ENCODE results near the gene CNGB1.

Gene CNGB1

DNA sequence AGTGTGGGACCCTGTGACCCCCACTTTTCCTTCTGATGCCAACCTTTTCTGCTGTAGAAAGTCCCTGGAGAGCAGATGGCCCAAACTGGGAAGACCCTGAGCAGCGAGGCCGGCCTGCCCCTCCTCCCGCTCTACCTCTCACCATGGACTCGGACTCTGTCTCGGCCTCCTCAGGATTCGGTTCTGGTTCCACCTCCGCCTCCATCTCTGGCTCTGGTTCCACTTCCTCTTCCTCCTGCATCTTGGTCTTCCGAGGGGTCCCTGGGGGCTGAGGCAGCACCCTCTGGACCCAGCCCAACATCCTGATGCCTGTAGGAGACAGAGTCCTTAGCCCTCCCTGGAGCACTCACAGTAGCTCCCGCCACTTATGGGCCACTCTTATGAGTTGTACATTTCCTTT, 3.9 kb downstream of the CNGB1 start:
- Histone ChIP-seq H3K9me3 (ENCODE audit: severe bottlenecking) (peaks cover 2% of the 10 kb centered on the region), H3K27ac (no peak overlapping the region), H3K4me3 (ENCODE audit: low read depth, low read length) (no peak overlapping the region), H3K27me3 (ENCODE audit: insufficient read depth, low read depth, severe bottlenecking) (no peaks in the 10 kb centered on the region), H3K36me3 (no peaks in the 10 kb centered on the region)
- TF ChIP-seq, protein P1, sequence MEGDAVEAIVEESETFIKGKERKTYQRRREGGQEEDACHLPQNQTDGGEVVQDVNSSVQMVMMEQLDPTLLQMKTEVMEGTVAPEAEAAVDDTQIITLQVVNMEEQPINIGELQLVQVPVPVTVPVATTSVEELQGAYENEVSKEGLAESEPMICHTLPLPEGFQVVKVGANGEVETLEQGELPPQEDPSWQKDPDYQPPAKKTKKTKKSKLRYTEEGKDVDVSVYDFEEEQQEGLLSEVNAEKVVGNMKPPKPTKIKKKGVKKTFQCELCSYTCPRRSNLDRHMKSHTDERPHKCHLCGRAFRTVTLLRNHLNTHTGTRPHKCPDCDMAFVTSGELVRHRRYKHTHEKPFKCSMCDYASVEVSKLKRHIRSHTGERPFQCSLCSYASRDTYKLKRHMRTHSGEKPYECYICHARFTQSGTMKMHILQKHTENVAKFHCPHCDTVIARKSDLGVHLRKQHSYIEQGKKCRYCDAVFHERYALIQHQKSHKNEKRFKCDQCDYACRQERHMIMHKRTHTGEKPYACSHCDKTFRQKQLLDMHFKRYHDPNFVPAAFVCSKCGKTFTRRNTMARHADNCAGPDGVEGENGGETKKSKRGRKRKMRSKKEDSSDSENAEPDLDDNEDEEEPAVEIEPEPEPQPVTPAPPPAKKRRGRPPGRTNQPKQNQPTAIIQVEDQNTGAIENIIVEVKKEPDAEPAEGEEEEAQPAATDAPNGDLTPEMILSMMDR (IDR thresholded peaks at IDR 0.05; ENCODE audit: low read depth, low read length): no peak
- DNase-seq: no peak

DNA sequence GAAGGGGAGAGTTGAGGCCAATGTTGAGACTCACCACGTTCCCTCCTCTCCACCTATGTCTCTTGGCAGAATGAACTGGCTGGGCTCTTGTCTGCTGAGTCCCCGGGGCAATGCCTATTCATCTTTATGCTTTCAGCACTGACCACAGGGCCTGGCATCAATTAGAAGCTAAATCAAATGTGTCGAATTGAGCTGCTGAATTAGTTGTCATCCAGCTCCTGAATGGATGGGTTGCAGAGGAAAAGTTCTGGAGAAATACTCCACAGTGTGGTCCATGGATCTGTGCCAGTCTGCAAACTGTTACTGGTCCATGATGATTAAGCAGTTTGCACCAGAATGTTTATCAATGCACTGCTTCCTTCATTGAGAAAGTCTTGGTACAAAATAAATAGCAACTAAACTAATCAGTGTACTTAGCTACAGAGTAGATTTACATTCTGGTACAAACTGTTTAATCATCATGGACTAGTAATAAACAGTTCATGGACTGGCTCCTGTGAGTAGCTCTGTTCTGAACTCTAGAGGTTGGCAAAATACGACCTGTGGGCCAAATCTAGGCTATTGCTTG, 4.6 kb downstream of the CNGB1 start:
- no peaks in the 10 kb centered on the region for H3K27me3 ChIP-seq (ENCODE audit: insufficient read depth, low read depth, severe bottlenecking)
- DNase-seq: no peak
- H3K36me3 ChIP-seq: no peaks in the 10 kb centered on the region
- no peak overlapping the region for H3K27ac ChIP-seq
- H3K4me3 ChIP-seq (ENCODE audit: low read depth, low read length): no peak overlapping the region
- H3K9me3 ChIP-seq (ENCODE audit: severe bottlenecking): no peaks in the 10 kb centered on the region
- TF ChIP-seq, protein P1 (IDR thresholded peaks at IDR 0.05; ENCODE audit: low read depth, low read length): no peak

DNA sequence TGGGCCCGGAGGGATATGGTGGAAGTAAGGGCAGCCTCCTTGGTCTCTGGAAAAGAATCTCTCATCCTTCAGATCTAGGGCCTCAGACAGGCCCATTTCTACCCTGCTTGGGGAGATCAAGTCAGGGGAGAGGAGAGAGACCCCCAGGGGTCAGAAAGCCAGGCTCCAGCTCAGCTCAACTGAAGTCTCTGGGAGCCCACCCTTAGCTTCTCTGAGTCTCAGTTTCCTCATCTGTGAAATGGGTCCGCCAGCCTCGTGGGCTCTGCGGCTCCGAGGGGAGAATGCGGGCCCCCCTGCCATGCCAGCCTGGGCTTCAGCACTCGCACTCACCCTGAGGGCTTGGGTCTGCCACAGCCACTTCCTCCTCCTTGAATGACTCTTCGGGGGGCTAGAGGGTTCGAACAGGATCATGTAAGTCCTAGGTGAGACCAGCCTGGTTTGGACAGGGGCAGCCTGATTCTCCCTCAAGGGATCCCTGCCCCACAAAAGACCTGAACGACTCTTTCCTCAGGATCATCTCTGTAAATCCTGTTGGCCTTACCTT, 6.7 kb downstream of the CNGB1 start:
- no peak overlapping the region for H3K27ac ChIP-seq
- no peak for DNase-seq
- TF ChIP-seq, protein P1 (IDR thresholded peaks at IDR 0.05; ENCODE audit: low read depth, low read length): no peak
- no peaks in the 10 kb centered on the region for H3K36me3 ChIP-seq
- H3K4me3 ChIP-seq (ENCODE audit: low read depth, low read length): no peak overlapping the region
- no peaks in the 10 kb centered on the region for H3K27me3 ChIP-seq (ENCODE audit: insufficient read depth, low read depth, severe bottlenecking)
- no peaks in the 10 kb centered on the region for H3K9me3 ChIP-seq (ENCODE audit: severe bottlenecking)

DNA sequence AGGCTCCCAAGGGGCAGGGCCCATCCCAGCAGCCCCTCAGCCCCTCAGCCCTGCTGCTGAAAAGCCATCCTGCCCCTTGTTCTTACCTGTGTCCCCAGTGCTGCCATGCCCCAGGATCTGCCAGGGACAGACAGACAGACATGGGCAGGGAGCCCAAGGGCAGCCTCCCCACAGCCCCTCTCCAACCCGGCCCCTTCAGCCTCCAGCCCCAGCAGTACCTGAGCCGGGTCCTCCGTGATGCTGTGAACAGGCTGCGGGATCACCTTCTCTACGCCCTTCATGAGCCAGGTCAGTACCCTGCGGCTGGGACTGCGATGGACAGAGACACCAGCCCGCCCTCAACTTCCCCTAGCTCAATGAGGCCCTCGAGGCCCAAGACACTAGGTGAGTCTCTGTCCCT, 8.2 kb downstream of the CNGB1 start:
- TF ChIP-seq, protein P1 (IDR thresholded peaks at IDR 0.05; ENCODE audit: low read depth, low read length): no peak
- H3K27ac ChIP-seq: no peak overlapping the region
- no peak overlapping the region for H3K4me3 ChIP-seq (ENCODE audit: low read depth, low read length)
- no peaks in the 10 kb centered on the region for H3K27me3 ChIP-seq (ENCODE audit: insufficient read depth, low read depth, severe bottlenecking)
- H3K9me3 ChIP-seq (ENCODE audit: severe bottlenecking): no peaks in the 10 kb centered on the region
- no peaks in the 10 kb centered on the region for H3K36me3 ChIP-seq
- no peak for DNase-seq

DNA sequence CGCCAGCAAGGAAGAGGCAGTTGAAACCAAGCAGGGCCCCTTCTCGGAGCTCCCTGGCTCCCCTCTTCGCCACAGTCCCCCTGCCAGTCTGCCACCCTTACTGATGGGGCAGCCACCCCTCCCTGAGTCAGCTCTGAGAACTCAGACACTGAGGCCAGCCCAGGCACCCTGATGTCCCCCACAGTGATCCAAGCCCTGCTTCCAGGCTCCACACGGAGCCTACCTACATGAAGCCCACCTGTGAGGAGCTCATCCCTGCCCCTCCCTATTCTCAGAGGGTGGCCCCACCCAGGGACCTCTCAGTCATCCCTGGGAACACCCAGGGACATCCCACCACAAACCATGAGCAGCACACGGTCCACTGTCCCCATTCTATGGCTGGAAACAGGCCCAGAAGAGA, 8.9 kb downstream of the CNGB1 start:
- Histone ChIP-seq H3K36me3 (no peaks in the 10 kb centered on the region), H3K9me3 (ENCODE audit: severe bottlenecking) (no peaks in the 10 kb centered on the region), H3K4me3 (ENCODE audit: low read depth, low read length) (no peak overlapping the region), H3K27me3 (ENCODE audit: insufficient read depth, low read depth, severe bottlenecking) (no peaks in the 10 kb centered on the region), H3K27ac (no peak overlapping the region)
- TF ChIP-seq, protein P1 (IDR thresholded peaks at IDR 0.05; ENCODE audit: low read depth, low read length): no peak
- DNase-seq: no peak

DNA sequence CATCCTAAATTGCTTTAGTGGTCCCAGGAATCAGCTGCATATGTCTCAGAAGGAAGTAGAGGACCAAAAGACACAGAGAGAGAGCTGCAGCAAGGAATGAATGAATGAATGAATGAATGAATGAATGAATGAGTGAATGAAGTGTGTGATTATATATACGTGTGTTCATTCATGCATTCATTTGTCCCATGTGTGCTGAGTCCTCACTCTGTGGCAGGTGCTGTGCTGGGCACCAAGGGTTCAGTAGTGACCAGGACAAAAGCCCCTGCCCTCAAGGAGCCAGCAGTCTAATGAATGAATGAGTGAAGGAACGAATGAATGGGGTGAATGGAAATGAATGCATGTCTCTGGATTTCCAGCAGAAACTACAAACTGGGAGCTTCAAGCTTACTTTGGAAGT, 9.4 kb downstream of the CNGB1 start:
- Histone ChIP-seq H3K27ac (no peak overlapping the region), H3K36me3 (no peaks in the 10 kb centered on the region), H3K27me3 (ENCODE audit: insufficient read depth, low read depth, severe bottlenecking) (no peaks in the 10 kb centered on the region), H3K4me3 (ENCODE audit: low read depth, low read length) (no peak overlapping the region), H3K9me3 (ENCODE audit: severe bottlenecking) (no peaks in the 10 kb centered on the region)
- TF ChIP-seq, protein P1 (IDR thresholded peaks at IDR 0.05; ENCODE audit: low read depth, low read length): no peak
- no peak for DNase-seq
